SK-N-SH (cell line): ENCODE data around the gene PLIN4.

Experiments used
- CTCF ChIP-seq: fragments of 200-600 bp; sonication (generic); IDR thresholded peaks from 2 replicates; pipeline ENCODE4 v1.6.1; 2017; ENCODE audit warnings: antibody characterized with exemption, mild to moderate bottlenecking, moderate library complexity
- EZH2phosphoT487 ChIP-seq: fragments of 200-600 bp; sonication (generic); IDR thresholded peaks from 2 replicates; pipeline ENCODE4 v1.6.1; 2017; ENCODE audit warnings: low read depth, mixed run types, mild to moderate bottlenecking, antibody characterized with exemption, moderate library complexity, borderline replicate concordance
- GABPA ChIP-seq: IDR thresholded peaks from 2 replicates; pipeline ENCODE4 v1.4.0; 2012; ENCODE audit warnings: low read depth, mild to moderate bottlenecking
- MXI1 ChIP-seq: IDR thresholded peaks from 2 replicates; pipeline ENCODE4 v1.6.1; 2012; ENCODE audit warnings: mild to moderate bottlenecking, low read depth, low read length, improper control_type of control experiment
- RCOR1 ChIP-seq: fragments of 150-350 bp; IDR thresholded peaks from 2 replicates; pipeline ENCODE4 v1.6.1; 2017; ENCODE audit warnings: antibody characterized with exemption, low read length
- SMC3 ChIP-seq: IDR thresholded peaks from 2 replicates; pipeline ENCODE4 v1.6.1; 2012; ENCODE audit warnings: low read depth, low read length, improper control_type of control experiment
- TAF1 ChIP-seq: IDR thresholded peaks from 2 replicates; pipeline ENCODE4 v1.6.1; 2012; ENCODE audit warnings: low read depth, mild to moderate bottlenecking, low read length, moderate library complexity, borderline replicate concordance
- TCF12 ChIP-seq: IDR thresholded peaks from 2 replicates; pipeline ENCODE4 v1.4.0; 2012
- YY1 ChIP-seq: IDR thresholded peaks from 2 replicates; pipeline ENCODE4 v1.4.0; 2012; ENCODE audit warnings: low read depth, mild to moderate bottlenecking
- TF ChIP-seq, protein P1 (sequence below): fragments of 150-350 bp; IDR thresholded peaks from 2 replicates; pipeline ENCODE4 v1.6.1; 2017; ENCODE audit warnings: antibody characterized with exemption, low read length, low read depth, borderline replicate concordance
- TF ChIP-seq, protein P2 (sequence below): IDR thresholded peaks from 2 replicates; pipeline ENCODE4 v1.6.1; 2012; ENCODE audit warnings: mild to moderate bottlenecking, low read depth, low read length, moderate library complexity
- TF ChIP-seq, protein P3 (sequence below): IDR thresholded peaks from 2 replicates; pipeline ENCODE4 v1.4.0; 2012; ENCODE audit warnings: low read depth, borderline replicate concordance

- TF ChIP-seq TAF1, result no peak
- no peak for TF ChIP-seq CTCF
- TF ChIP-seq, protein P1, sequence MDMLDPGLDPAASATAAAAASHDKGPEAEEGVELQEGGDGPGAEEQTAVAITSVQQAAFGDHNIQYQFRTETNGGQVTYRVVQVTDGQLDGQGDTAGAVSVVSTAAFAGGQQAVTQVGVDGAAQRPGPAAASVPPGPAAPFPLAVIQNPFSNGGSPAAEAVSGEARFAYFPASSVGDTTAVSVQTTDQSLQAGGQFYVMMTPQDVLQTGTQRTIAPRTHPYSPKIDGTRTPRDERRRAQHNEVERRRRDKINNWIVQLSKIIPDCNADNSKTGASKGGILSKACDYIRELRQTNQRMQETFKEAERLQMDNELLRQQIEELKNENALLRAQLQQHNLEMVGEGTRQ, result no peak
- TF ChIP-seq, protein P2, sequence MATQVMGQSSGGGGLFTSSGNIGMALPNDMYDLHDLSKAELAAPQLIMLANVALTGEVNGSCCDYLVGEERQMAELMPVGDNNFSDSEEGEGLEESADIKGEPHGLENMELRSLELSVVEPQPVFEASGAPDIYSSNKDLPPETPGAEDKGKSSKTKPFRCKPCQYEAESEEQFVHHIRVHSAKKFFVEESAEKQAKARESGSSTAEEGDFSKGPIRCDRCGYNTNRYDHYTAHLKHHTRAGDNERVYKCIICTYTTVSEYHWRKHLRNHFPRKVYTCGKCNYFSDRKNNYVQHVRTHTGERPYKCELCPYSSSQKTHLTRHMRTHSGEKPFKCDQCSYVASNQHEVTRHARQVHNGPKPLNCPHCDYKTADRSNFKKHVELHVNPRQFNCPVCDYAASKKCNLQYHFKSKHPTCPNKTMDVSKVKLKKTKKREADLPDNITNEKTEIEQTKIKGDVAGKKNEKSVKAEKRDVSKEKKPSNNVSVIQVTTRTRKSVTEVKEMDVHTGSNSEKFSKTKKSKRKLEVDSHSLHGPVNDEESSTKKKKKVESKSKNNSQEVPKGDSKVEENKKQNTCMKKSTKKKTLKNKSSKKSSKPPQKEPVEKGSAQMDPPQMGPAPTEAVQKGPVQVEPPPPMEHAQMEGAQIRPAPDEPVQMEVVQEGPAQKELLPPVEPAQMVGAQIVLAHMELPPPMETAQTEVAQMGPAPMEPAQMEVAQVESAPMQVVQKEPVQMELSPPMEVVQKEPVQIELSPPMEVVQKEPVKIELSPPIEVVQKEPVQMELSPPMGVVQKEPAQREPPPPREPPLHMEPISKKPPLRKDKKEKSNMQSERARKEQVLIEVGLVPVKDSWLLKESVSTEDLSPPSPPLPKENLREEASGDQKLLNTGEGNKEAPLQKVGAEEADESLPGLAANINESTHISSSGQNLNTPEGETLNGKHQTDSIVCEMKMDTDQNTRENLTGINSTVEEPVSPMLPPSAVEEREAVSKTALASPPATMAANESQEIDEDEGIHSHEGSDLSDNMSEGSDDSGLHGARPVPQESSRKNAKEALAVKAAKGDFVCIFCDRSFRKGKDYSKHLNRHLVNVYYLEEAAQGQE, result no peak
- no peak for TF ChIP-seq EZH2phosphoT487
- TF ChIP-seq, protein P3, sequence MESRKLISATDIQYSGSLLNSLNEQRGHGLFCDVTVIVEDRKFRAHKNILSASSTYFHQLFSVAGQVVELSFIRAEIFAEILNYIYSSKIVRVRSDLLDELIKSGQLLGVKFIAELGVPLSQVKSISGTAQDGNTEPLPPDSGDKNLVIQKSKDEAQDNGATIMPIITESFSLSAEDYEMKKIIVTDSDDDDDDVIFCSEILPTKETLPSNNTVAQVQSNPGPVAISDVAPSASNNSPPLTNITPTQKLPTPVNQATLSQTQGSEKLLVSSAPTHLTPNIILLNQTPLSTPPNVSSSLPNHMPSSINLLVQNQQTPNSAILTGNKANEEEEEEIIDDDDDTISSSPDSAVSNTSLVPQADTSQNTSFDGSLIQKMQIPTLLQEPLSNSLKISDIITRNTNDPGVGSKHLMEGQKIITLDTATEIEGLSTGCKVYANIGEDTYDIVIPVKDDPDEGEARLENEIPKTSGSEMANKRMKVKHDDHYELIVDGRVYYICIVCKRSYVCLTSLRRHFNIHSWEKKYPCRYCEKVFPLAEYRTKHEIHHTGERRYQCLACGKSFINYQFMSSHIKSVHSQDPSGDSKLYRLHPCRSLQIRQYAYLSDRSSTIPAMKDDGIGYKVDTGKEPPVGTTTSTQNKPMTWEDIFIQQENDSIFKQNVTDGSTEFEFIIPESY, result no peak
- no peak for TF ChIP-seq MXI1
- no peak for TF ChIP-seq SMC3
- TF ChIP-seq TCF12, result no peak
- no peak for TF ChIP-seq YY1
- no peak for TF ChIP-seq GABPA
- no peak for TF ChIP-seq RCOR1
Observed at GRCh38 chr19:4542896-4543841, 24.9 kb upstream of the PLIN4 start.
